CD4-positive, alpha-beta T cell treated with Interleukin-1 beta for 1 hour (primary cell): Measurements from ENCODE around the gene SAMD8.

Experiments
- DNase-seq, 2 donors: peaks; one replicate each; pipeline ENCODE4 v3.0.0-alpha.2; 2020 to 2022

Gene SAMD8

GRCh38 chr10:75111365-75111906 is at the start of gene SAMD8:
Gene SAMD8, plus strand, starts transcription at chr10:75111656. Its CDS starts 38,873 bp downstream, at chr10:75150529.
- peak; percentile 97 to 98 for DNase-seq

GRCh38 chr10:75061709-75062505 is 49.5 kb upstream of the SAMD8 start:
- no peak for DNase-seq

GRCh38 chr10:75062506-75063299 is 48.8 kb upstream of the SAMD8 start:
- DNase-seq: no peak

- DNase-seq: no peak
These were observed 47.8 kb upstream of the SAMD8 start for GRCh38 chr10:75063461-75064230.

GRCh38 chr10:75065076-75065475 is 46.4 kb upstream of the SAMD8 start:
- no peak for DNase-seq

GRCh38 chr10:75066271-75066670 is 45.2 kb upstream of the SAMD8 start:
- no peak for DNase-seq

- no peak for DNase-seq
These were observed 44.2 kb upstream of the SAMD8 start for GRCh38 chr10:75067272-75067671.

GRCh38 chr10:75068523-75068922 is 42.9 kb upstream of the SAMD8 start:
- DNase-seq: no peak

- no peak for DNase-seq
These were observed 41.0 kb upstream of the SAMD8 start for GRCh38 chr10:75070476-75070875.

GRCh38 chr10:75070961-75071428 is 40.5 kb upstream of the SAMD8 start:
- DNase-seq: no peak

- DNase-seq: no peak
These were observed 39.7 kb upstream of the SAMD8 start for GRCh38 chr10:75071756-75072155.

- DNase-seq: no peak
These were observed 38.7 kb upstream of the SAMD8 start for GRCh38 chr10:75072727-75073126.

- DNase-seq: no peak
These were observed 38.0 kb upstream of the SAMD8 start for GRCh38 chr10:75073442-75073841.

- no peak for DNase-seq
These were observed 36.6 kb upstream of the SAMD8 start for GRCh38 chr10:75074711-75075445.

GRCh38 chr10:75076348-75076747 is 35.1 kb upstream of the SAMD8 start:
- no peak for DNase-seq

- no peak for DNase-seq
These were observed 31.9 kb upstream of the SAMD8 start for GRCh38 chr10:75079436-75080083.

GRCh38 chr10:75080554-75080953 is 30.9 kb upstream of the SAMD8 start:
- DNase-seq: no peak

- no peak for DNase-seq
These were observed 30.1 kb upstream of the SAMD8 start for GRCh38 chr10:75081379-75081778.

GRCh38 chr10:75083972-75084833 is 27.3 kb upstream of the SAMD8 start:
- no peak for DNase-seq

GRCh38 chr10:75084834-75085384 is 26.5 kb upstream of the SAMD8 start:
- no peak for DNase-seq
